Smooth muscle cell (in vitro differentiated cells): ENCODE measurements around the gene PLXNA4. TPM values are rescaled to one million over a fixed set of nuclear protein-coding genes. Genes with fewer than 3 reads are reported as not detected.

Source experiments
- DNase-seq: peaks from one replicate; lab custom pipeline; 2025; ENCODE audit not compliant: unreplicated experiment; lab: John Stamatoyannopoulos, UW
- H2AFZ ChIP-seq: fragments of 200-600 bp; sonication (generic); 2 replicates; pipeline ENCODE4 v1.6.0; 2016; ENCODE audit warnings: antibody characterized with exemption, low read depth, mild to moderate bottlenecking
- H3F3A ChIP-seq: fragments of 200-600 bp; sonication (generic); 2 replicates; pipeline ENCODE4 v1.6.0; 2017; ENCODE audit warnings: antibody characterized with exemption, low read depth
- H3K27ac ChIP-seq: fragments of 200-600 bp; sonication (generic); 2 replicates; pipeline ENCODE4 v1.5.1; 2016; ENCODE audit warnings: low read depth, mild to moderate bottlenecking
- H3K27me3 ChIP-seq: fragments of 200-600 bp; sonication (generic); 2 replicates; pipeline ENCODE4 v1.6.1; 2016; ENCODE audit warnings: low read depth, mild to moderate bottlenecking
- H3K36me3 ChIP-seq: fragments of 200-600 bp; sonication (generic); 2 replicates; pipeline ENCODE4 v1.5.1; 2016; ENCODE audit warnings: low read depth
- H3K4me1 ChIP-seq: fragments of 200-600 bp; sonication (generic); 2 replicates; pipeline ENCODE4 v1.5.1; 2016; ENCODE audit warnings: low read depth
- H3K4me2 ChIP-seq: fragments of 200-600 bp; sonication (generic); 2 replicates; pipeline ENCODE4 v1.6.0; 2016; ENCODE audit warnings: mild to moderate bottlenecking
- H3K4me3 ChIP-seq: fragments of 200-600 bp; sonication (generic); 2 replicates; pipeline ENCODE4 v1.5.1; 2016; ENCODE audit warnings: mild to moderate bottlenecking
- H3K79me2 ChIP-seq: fragments of 200-600 bp; sonication (generic); 2 replicates; pipeline ENCODE4 v1.6.0; 2016; ENCODE audit warnings: low read depth, mild to moderate bottlenecking
- H3K9ac ChIP-seq: fragments of 200-600 bp; sonication (generic); 2 replicates; pipeline ENCODE4 v1.6.0; 2016; ENCODE audit warnings: low read depth
- H3K9me3 ChIP-seq: fragments of 200-600 bp; sonication (generic); replicated peaks from 2 replicates; pipeline ENCODE4 v1.5.1; 2016; ENCODE audit warnings: low read depth
- H4K20me1 ChIP-seq: fragments of 200-600 bp; sonication (generic); 2 replicates; pipeline ENCODE4 v1.6.0; 2016; ENCODE audit warnings: low read depth
- WGBS: methylation state at CpG from one replicate; pipeline ENCODE4 v1.1.7; 2016; ENCODE audit warnings: low lambda C conversion rate; 5-methylcytosine and 5-hydroxymethylcytosine counted together
- polyA plus RNA-seq: library from polyadenylated mRNA; unstranded; fragments of >200 nt; fragmentation: Nextera tagmentation; extraction: Ambion mirVana; gene quantifications from 2 replicates; pipeline ENCODE4 v1.2.1, GENCODE V29; 2016
- total RNA-seq: library from RNA; depleted of rRNA; stranded (reverse); fragments of >200 nt; gene quantifications from 2 replicates; pipeline ENCODE4 v1.2.3, GENCODE V29; 2014
- TF ChIP-seq, protein P1 (sequence below): fragments of 200-600 bp; sonication (generic); IDR thresholded peaks from 2 replicates; pipeline ENCODE4 v1.5.1; 2017; ENCODE audit warnings: borderline replicate concordance, mild to moderate bottlenecking, antibody characterized with exemption; ENCODE audit not compliant: insufficient read depth, poor library complexity, severe bottlenecking

The PLXNA4 gene
- total and polyA plus RNA-seq, 2 experiments from 2014 or later: 8.5 to 9.9 TPM

- H3K4me2 ChIP-seq: peak overlapping the region; percentile 43
- H3K4me1 ChIP-seq: no peaks in the 10 kb centered on the region
- no peaks in the 10 kb centered on the region for H3K27me3 ChIP-seq
- no peaks in the 10 kb centered on the region for H3K36me3 ChIP-seq
- no peaks in the 10 kb centered on the region for H3K79me2 ChIP-seq
- H3K4me3 ChIP-seq: no peak overlapping the region
- no peak overlapping the region for H2AFZ ChIP-seq
- no peaks in the 10 kb centered on the region for H4K20me1 ChIP-seq
- peaks cover 6% of the 10 kb centered on the region for H3F3A ChIP-seq
- H3K9ac ChIP-seq: peak overlapping the region; percentile 67
- TF ChIP-seq, protein P1, sequence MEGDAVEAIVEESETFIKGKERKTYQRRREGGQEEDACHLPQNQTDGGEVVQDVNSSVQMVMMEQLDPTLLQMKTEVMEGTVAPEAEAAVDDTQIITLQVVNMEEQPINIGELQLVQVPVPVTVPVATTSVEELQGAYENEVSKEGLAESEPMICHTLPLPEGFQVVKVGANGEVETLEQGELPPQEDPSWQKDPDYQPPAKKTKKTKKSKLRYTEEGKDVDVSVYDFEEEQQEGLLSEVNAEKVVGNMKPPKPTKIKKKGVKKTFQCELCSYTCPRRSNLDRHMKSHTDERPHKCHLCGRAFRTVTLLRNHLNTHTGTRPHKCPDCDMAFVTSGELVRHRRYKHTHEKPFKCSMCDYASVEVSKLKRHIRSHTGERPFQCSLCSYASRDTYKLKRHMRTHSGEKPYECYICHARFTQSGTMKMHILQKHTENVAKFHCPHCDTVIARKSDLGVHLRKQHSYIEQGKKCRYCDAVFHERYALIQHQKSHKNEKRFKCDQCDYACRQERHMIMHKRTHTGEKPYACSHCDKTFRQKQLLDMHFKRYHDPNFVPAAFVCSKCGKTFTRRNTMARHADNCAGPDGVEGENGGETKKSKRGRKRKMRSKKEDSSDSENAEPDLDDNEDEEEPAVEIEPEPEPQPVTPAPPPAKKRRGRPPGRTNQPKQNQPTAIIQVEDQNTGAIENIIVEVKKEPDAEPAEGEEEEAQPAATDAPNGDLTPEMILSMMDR: no peak
- H3K27ac ChIP-seq: peak overlapping the region; percentile 94
- 48% methylated on average over 4 of the region's 4 CpGs for WGBS
- DNase-seq: no peak
- no peaks in the 10 kb centered on the region for H3K9me3 ChIP-seq
Measured at GRCh38 chr7:132406039-132406438, 170.2 kb downstream of the PLXNA4 start.

DNA sequence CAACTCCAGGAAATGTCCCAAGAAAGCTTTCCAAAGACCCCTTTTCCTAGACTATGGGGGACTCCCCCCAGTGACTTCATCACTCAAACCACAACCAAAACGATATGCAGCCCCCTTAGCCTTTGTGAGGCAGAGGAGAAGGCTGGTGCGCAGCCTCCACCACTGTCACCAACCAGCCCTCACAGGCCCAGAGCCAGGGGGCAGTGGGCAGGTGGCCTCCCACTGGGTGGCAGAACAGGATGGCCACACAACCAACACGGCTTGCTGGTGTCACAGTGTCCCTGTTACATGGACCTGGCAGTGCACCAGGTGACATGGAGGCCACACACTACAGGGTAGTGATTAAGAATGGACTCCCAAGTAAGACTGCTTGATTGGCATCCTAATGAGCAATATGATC, 172.0 kb downstream of the PLXNA4 start:
- Histone ChIP-seq H3K4me2 (no peak overlapping the region), H3K27me3 (no peaks in the 10 kb centered on the region), H3F3A (peaks cover 6% of the 10 kb centered on the region), H3K4me3 (no peak overlapping the region), H3K4me1 (no peaks in the 10 kb centered on the region), H3K27ac (no peak overlapping the region), H4K20me1 (no peaks in the 10 kb centered on the region), H2AFZ (no peak overlapping the region), H3K36me3 (no peaks in the 10 kb centered on the region), H3K9me3 (no peaks in the 10 kb centered on the region), H3K9ac (no peak overlapping the region), H3K79me2 (no peaks in the 10 kb centered on the region)
- DNase-seq: no peak
- WGBS: 91% methylated on average over 3 of the region's 3 CpGs
- TF ChIP-seq, protein P1: no peak

GRCh38 chr7:132403465-132404110, 172.7 kb downstream of the PLXNA4 start:
- H3K27ac ChIP-seq: no peak overlapping the region
- H2AFZ ChIP-seq: no peak overlapping the region
- no peaks in the 10 kb centered on the region for H3K27me3 ChIP-seq
- H3K9me3 ChIP-seq: no peaks in the 10 kb centered on the region
- H3K79me2 ChIP-seq: no peaks in the 10 kb centered on the region
- TF ChIP-seq, protein P1: no peak
- no peaks in the 10 kb centered on the region for H4K20me1 ChIP-seq
- no peak overlapping the region for H3K4me3 ChIP-seq
- no peak overlapping the region for H3K9ac ChIP-seq
- 61% methylated on average over 11 of the region's 11 CpGs for WGBS
- H3F3A ChIP-seq: peaks cover 6% of the 10 kb centered on the region
- H3K36me3 ChIP-seq: no peaks in the 10 kb centered on the region
- no peaks in the 10 kb centered on the region for H3K4me1 ChIP-seq
- H3K4me2 ChIP-seq: no peak overlapping the region
- DNase-seq: no peak

- no peak overlapping the region for H3K4me2 ChIP-seq
- DNase-seq: no peak
- H3K9me3 ChIP-seq: no peaks in the 10 kb centered on the region
- no peaks in the 10 kb centered on the region for H3K27me3 ChIP-seq
- no peaks in the 10 kb centered on the region for H3K4me1 ChIP-seq
- peaks cover 6% of the 10 kb centered on the region for H3F3A ChIP-seq
- 87% methylated on average over 8 of the region's 8 CpGs for WGBS
- H2AFZ ChIP-seq: no peak overlapping the region
- TF ChIP-seq, protein P1: no peak
- H4K20me1 ChIP-seq: no peaks in the 10 kb centered on the region
- H3K9ac ChIP-seq: no peak overlapping the region
- H3K27ac ChIP-seq: no peak overlapping the region
- no peak overlapping the region for H3K4me3 ChIP-seq
- H3K79me2 ChIP-seq: no peaks in the 10 kb centered on the region
- H3K36me3 ChIP-seq: no peaks in the 10 kb centered on the region
Measured at GRCh38 chr7:132402751-132403245, 173.5 kb downstream of the PLXNA4 start.
